ENCODE results near the gene MGRN1.

MGRN1 gene

DNA sequence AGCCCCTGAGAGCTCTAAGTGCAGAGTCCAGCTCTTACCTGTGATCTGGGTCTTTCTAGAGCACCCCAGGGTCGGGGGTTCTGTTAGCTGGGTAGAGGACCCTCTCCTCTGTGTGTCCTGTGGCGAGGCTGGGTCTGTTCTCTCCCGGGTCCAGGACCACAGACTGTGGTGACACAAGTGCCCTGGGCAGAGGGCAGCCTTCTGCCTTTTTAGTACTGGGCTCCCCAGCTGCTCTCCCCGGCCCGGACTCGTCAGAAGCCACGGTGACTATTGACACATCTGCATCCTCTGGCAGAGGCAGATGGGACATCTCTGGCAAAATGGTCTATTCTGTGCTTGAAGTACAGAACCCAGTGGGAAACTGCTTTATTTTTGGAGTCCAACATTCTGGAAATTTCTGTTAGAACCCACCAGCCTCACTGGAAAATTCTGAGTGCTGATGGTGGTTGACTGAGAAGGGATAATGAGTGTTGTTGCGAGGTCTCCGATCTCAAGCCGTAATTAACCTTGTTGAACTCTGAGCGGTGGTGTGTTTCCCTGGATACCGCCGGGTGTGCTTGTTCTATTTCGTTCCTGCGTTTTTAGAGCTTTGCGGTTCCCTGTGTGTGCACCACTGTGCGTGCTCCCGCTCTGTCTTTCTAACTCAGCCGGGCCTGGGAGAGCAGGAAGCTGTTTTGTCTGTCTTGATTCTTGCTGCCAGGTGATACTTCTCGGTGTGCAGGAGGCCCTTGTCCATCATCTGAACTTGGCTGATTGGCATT lies 42.8 kb downstream of the MGRN1 start:
- H2BK15ac ChIP-seq (ENCODE audit: low read depth, poor library complexity, severe bottlenecking), result no peak overlapping the region
- no peak overlapping the region for H2BK5ac ChIP-seq (ENCODE audit: low read depth, low read length, poor library complexity, severe bottlenecking)
- no peak for DNase-seq
- no peak overlapping the region for H3K23ac ChIP-seq (ENCODE audit: low read length in 2 of 2)
- H3K4me3 ChIP-seq (ENCODE audit: insufficient read depth in 1 of 2, low read depth in 1 of 2, low read length in 2 of 2), result no peak overlapping the region
- no peak overlapping the region for H4K8ac ChIP-seq (ENCODE audit: low read length)
- H2AK5ac ChIP-seq (ENCODE audit: low read length, severe bottlenecking), result no peak overlapping the region
- H2BK120ac ChIP-seq (ENCODE audit: low read depth, low read length), result no peak overlapping the region
- H3K27me3 ChIP-seq (ENCODE audit: control insufficient read depth in 1 of 2, insufficient read depth in 1 of 2, low read length in 2 of 2), result no peaks in the 10 kb centered on the region
- H3K4me1 ChIP-seq (ENCODE audit: control insufficient read depth, insufficient read depth, low read depth, low read length), result peaks cover 11% of the 10 kb centered on the region
- H3K4me2 ChIP-seq (ENCODE audit: low read length, poor library complexity, severe bottlenecking), result no peak overlapping the region
- no peak overlapping the region for H3K9ac ChIP-seq (ENCODE audit: low read length)
- no peaks in the 10 kb centered on the region for H3K9me3 ChIP-seq (ENCODE audit: control insufficient read depth, low read length)
- 97% methylated on average over 20 of the region's 20 CpGs for WGBS
- no peak overlapping the region for H2AFZ ChIP-seq (ENCODE audit: low read depth, low read length)
- no peak overlapping the region for H3K27ac ChIP-seq (ENCODE audit: low read length, poor library complexity, severe bottlenecking)
- H3K79me1 ChIP-seq (replicated peaks; ENCODE audit: low read length, poor library complexity, severe bottlenecking), result peaks cover 32% of the 10 kb centered on the region
- no peak overlapping the region for H3K14ac ChIP-seq (ENCODE audit: low read length in 2 of 2)
- H3K18ac ChIP-seq (ENCODE audit: low read depth in 1 of 2, low read length in 2 of 2), result no peak overlapping the region
- H3K36me3 ChIP-seq (ENCODE audit: control insufficient read depth in 1 of 2, insufficient read depth in 2 of 2, low read depth in 1 of 2, low read length in 2 of 2), result peaks cover 78 to 83% of the 10 kb centered on the region in 2 experiments
- H3K4ac ChIP-seq (ENCODE audit: low read depth in 1 of 2, low read length in 2 of 2), result no peak overlapping the region
- no peak overlapping the region for H2BK12ac ChIP-seq (ENCODE audit: low read length in 2 of 2)
- H4K91ac ChIP-seq (ENCODE audit: low read length), result no peak overlapping the region

GRCh38 chr16:4668313-4668960 lies 43.8 kb downstream of the MGRN1 start:
- H4K8ac ChIP-seq (ENCODE audit: low read length), result no peak overlapping the region
- no peak overlapping the region for H3K4me2 ChIP-seq (ENCODE audit: low read length, poor library complexity, severe bottlenecking)
- no peak overlapping the region for H3K9ac ChIP-seq (ENCODE audit: low read length)
- H2BK120ac ChIP-seq (ENCODE audit: low read depth, low read length), result no peak overlapping the region
- H2BK12ac ChIP-seq (ENCODE audit: low read length in 2 of 2), result no peak overlapping the region
- H3K36me3 ChIP-seq (ENCODE audit: control insufficient read depth in 1 of 2, insufficient read depth in 2 of 2, low read depth in 1 of 2, low read length in 2 of 2), result peaks cover 80 to 86% of the 10 kb centered on the region in 2 experiments
- H3K23ac ChIP-seq (ENCODE audit: low read length in 2 of 2), result no peak overlapping the region
- H3K4ac ChIP-seq (ENCODE audit: low read depth in 1 of 2, low read length in 2 of 2), result no peak overlapping the region
- peaks cover 7% of the 10 kb centered on the region for H3K4me1 ChIP-seq (ENCODE audit: control insufficient read depth, insufficient read depth, low read depth, low read length)
- no peak for DNase-seq
- no peak overlapping the region for H3K27ac ChIP-seq (ENCODE audit: low read length, poor library complexity, severe bottlenecking)
- H3K79me1 ChIP-seq (replicated peaks; ENCODE audit: low read length, poor library complexity, severe bottlenecking), result peaks cover 31% of the 10 kb centered on the region
- H4K91ac ChIP-seq (ENCODE audit: low read length), result no peak overlapping the region
- H2AFZ ChIP-seq (ENCODE audit: low read depth, low read length), result no peak overlapping the region
- no peak overlapping the region for H3K4me3 ChIP-seq (ENCODE audit: insufficient read depth in 1 of 2, low read depth in 1 of 2, low read length in 2 of 2)
- no peak overlapping the region for H2BK15ac ChIP-seq (ENCODE audit: low read depth, poor library complexity, severe bottlenecking)
- H3K18ac ChIP-seq (ENCODE audit: low read depth in 1 of 2, low read length in 2 of 2), result no peak overlapping the region
- H3K27me3 ChIP-seq (ENCODE audit: control insufficient read depth in 1 of 2, insufficient read depth in 1 of 2, low read length in 2 of 2), result no peaks in the 10 kb centered on the region
- no peaks in the 10 kb centered on the region for H3K9me3 ChIP-seq (ENCODE audit: control insufficient read depth, low read length)
- H3K14ac ChIP-seq (ENCODE audit: low read length in 2 of 2), result no peak overlapping the region
- 96% methylated on average over 10 of the region's 10 CpGs for WGBS
- H2AK5ac ChIP-seq (ENCODE audit: low read length, severe bottlenecking), result no peak overlapping the region
- H2BK5ac ChIP-seq (ENCODE audit: low read depth, low read length, poor library complexity, severe bottlenecking), result no peak overlapping the region

GRCh38 chr16:4673387-4674046 lies 48.9 kb downstream of the MGRN1 start:
- Histone ChIP-seq H2BK15ac (ENCODE audit: low read depth, poor library complexity, severe bottlenecking) (no peak overlapping the region), H2BK5ac (ENCODE audit: low read depth, low read length, poor library complexity, severe bottlenecking) (no peak overlapping the region), H3K9me3 (ENCODE audit: control insufficient read depth, low read length) (no peaks in the 10 kb centered on the region), H3K4me2 (ENCODE audit: low read length, poor library complexity, severe bottlenecking) (no peak overlapping the region), H3K18ac (ENCODE audit: low read depth in 1 of 2, low read length in 2 of 2) (no peak overlapping the region), H3K9ac (ENCODE audit: low read length) (no peak overlapping the region), H3K27me3 (ENCODE audit: control insufficient read depth in 1 of 2, insufficient read depth in 1 of 2, low read length in 2 of 2) (no peaks in the 10 kb centered on the region), H4K91ac (ENCODE audit: low read length) (no peak overlapping the region), H2AK5ac (ENCODE audit: low read length, severe bottlenecking) (no peak overlapping the region), H3K23ac (ENCODE audit: low read length in 2 of 2) (no peak overlapping the region), H3K79me1 (replicated peaks; ENCODE audit: low read length, poor library complexity, severe bottlenecking) (peaks cover 27% of the 10 kb centered on the region), H3K4me3 (ENCODE audit: insufficient read depth in 1 of 2, low read depth in 1 of 2, low read length in 2 of 2) (no peak overlapping the region), H3K27ac (ENCODE audit: low read length, poor library complexity, severe bottlenecking) (no peak overlapping the region), H3K14ac (ENCODE audit: low read length in 2 of 2) (no peak overlapping the region), H3K36me3 (ENCODE audit: control insufficient read depth in 1 of 2, insufficient read depth in 2 of 2, low read depth in 1 of 2, low read length in 2 of 2) (peaks cover 61 to 78% of the 10 kb centered on the region in 2 experiments), H2BK120ac (ENCODE audit: low read depth, low read length) (no peak overlapping the region), H4K8ac (ENCODE audit: low read length) (no peak overlapping the region), H3K4ac (ENCODE audit: low read depth in 1 of 2, low read length in 2 of 2) (no peak overlapping the region), H2BK12ac (ENCODE audit: low read length in 2 of 2) (no peak overlapping the region), H2AFZ (ENCODE audit: low read depth, low read length) (no peak overlapping the region), H3K4me1 (ENCODE audit: control insufficient read depth, insufficient read depth, low read depth, low read length) (peaks cover 3% of the 10 kb centered on the region)
- 96% methylated on average over 31 of the region's 33 CpGs for WGBS
- no peak for DNase-seq

DNA sequence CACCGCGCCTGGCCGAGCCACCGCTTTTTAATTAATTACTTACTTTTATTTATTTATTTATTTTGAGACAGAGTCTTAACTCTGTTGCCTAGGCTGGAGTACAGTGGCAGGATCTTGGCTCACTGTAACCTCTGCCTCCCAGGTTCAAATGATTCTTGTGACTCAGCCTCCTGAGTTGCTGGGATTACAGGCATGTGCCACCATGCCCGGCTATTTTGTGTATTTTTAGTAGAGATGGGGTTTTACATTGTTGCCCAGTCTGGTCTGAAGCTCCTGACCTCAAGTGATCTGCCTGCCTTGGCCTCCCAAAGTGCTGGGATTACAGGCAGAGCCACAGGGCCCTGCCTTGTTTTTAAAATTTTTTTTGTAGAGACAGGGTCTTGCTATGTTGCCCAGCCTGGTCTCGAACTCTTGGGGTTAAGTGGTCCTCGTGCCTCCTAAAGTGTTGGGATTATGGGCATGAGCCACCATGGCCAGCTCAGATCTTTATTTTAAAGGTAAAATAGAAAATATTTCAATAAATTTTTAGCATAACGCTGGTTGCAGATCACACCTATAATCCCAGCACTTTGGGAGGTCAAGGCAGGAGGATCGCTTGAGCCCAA lies 50.4 kb downstream of the MGRN1 start:
- Histone ChIP-seq H3K27me3 (ENCODE audit: control insufficient read depth in 1 of 2, insufficient read depth in 1 of 2, low read length in 2 of 2) (no peaks in the 10 kb centered on the region), H3K79me1 (replicated peaks; ENCODE audit: low read length, poor library complexity, severe bottlenecking) (peaks cover 42% of the 10 kb centered on the region), H3K4me1 (ENCODE audit: control insufficient read depth, insufficient read depth, low read depth, low read length) (peaks cover 3% of the 10 kb centered on the region), H2AK5ac (ENCODE audit: low read length, severe bottlenecking) (no peak overlapping the region), H3K4ac (ENCODE audit: low read depth in 1 of 2, low read length in 2 of 2) (no peak overlapping the region), H4K8ac (ENCODE audit: low read length) (no peak overlapping the region), H2BK120ac (ENCODE audit: low read depth, low read length) (no peak overlapping the region), H4K91ac (ENCODE audit: low read length) (no peak overlapping the region), H3K36me3 (ENCODE audit: control insufficient read depth in 1 of 2, insufficient read depth in 2 of 2, low read depth in 1 of 2, low read length in 2 of 2) (peaks cover 49 to 85% of the 10 kb centered on the region in 2 experiments), H3K14ac (ENCODE audit: low read length in 2 of 2) (no peak overlapping the region), H3K18ac (ENCODE audit: low read depth in 1 of 2, low read length in 2 of 2) (no peak overlapping the region), H2BK15ac (ENCODE audit: low read depth, poor library complexity, severe bottlenecking) (no peak overlapping the region), H3K9ac (ENCODE audit: low read length) (no peak overlapping the region), H3K9me3 (ENCODE audit: control insufficient read depth, low read length) (no peaks in the 10 kb centered on the region), H3K27ac (ENCODE audit: low read length, poor library complexity, severe bottlenecking) (no peak overlapping the region), H2BK12ac (ENCODE audit: low read length in 2 of 2) (peak overlapping the region in 1 of 2 experiments; percentile 21), H2AFZ (ENCODE audit: low read depth, low read length) (no peak overlapping the region), H3K23ac (ENCODE audit: low read length in 2 of 2) (no peak overlapping the region), H3K4me2 (ENCODE audit: low read length, poor library complexity, severe bottlenecking) (no peak overlapping the region), H3K4me3 (ENCODE audit: insufficient read depth in 1 of 2, low read depth in 1 of 2, low read length in 2 of 2) (no peak overlapping the region), H2BK5ac (ENCODE audit: low read depth, low read length, poor library complexity, severe bottlenecking) (no peak overlapping the region)
- 99% methylated on average over 4 of the region's 9 CpGs for WGBS
- no peak for DNase-seq

All from mesenchymal stem cell (in vitro differentiated cells and primary cell).